ENCODE results near the gene ERICH2.

ERICH2 gene

GRCh38 chr2:170774074-170774473 lies 3.9 kb downstream of the ERICH2 start:
- H3K4me3 ChIP-seq (replicated peaks; ENCODE audit: low read depth, low read length): no peak overlapping the region
- no peak for TF ChIP-seq CTCF (IDR thresholded peaks at IDR 0.05; ENCODE audit: low read depth, low read length, missing control alignments)
- DNase-seq (ENCODE audit: extremely low read depth, low read depth): no peak

GRCh38 chr2:170778900-170779299 lies 8.7 kb downstream of the ERICH2 start:
- DNase-seq (ENCODE audit: extremely low read depth, low read depth): no peak
- no peak overlapping the region for H3K4me3 ChIP-seq (replicated peaks; ENCODE audit: low read depth, low read length)
- no peak for TF ChIP-seq CTCF (IDR thresholded peaks at IDR 0.05; ENCODE audit: low read depth, low read length, missing control alignments)

GRCh38 chr2:170779304-170779703 lies 9.1 kb downstream of the ERICH2 start:
- no peak for TF ChIP-seq CTCF (IDR thresholded peaks at IDR 0.05; ENCODE audit: low read depth, low read length, missing control alignments)
- no peak for DNase-seq (ENCODE audit: extremely low read depth, low read depth)
- no peak overlapping the region for H3K4me3 ChIP-seq (replicated peaks; ENCODE audit: low read depth, low read length)

GRCh38 chr2:170782673-170783072 lies 12.5 kb downstream of the ERICH2 start:
- DNase-seq (ENCODE audit: extremely low read depth, low read depth): no peak
- no peak overlapping the region for H3K4me3 ChIP-seq (replicated peaks; ENCODE audit: low read depth, low read length)
- TF ChIP-seq CTCF (IDR thresholded peaks at IDR 0.05; ENCODE audit: low read depth, low read length, missing control alignments): no peak

- DNase-seq (ENCODE audit: extremely low read depth, low read depth): no peak
- H3K4me3 ChIP-seq (replicated peaks; ENCODE audit: low read depth, low read length): no peak overlapping the region
- TF ChIP-seq CTCF (IDR thresholded peaks at IDR 0.05; ENCODE audit: low read depth, low read length, missing control alignments): no peak
Observed at GRCh38 chr2:170783549-170783948, 13.4 kb downstream of the ERICH2 start.

- no peak for TF ChIP-seq CTCF (IDR thresholded peaks at IDR 0.05; ENCODE audit: low read depth, low read length, missing control alignments)
Observed at GRCh38 chr2:170798996-170799395, 28.8 kb downstream of the ERICH2 start.

GRCh38 chr2:170806548-170806947 lies 36.4 kb downstream of the ERICH2 start:
- no peak for TF ChIP-seq CTCF (IDR thresholded peaks at IDR 0.05; ENCODE audit: low read depth, low read length, missing control alignments)
- no peak overlapping the region for H3K4me3 ChIP-seq (replicated peaks; ENCODE audit: low read depth, low read length)
- DNase-seq (ENCODE audit: extremely low read depth, low read depth): no peak

More at GRCh38 chr2:170798996-170799395, 28.8 kb downstream of the ERICH2 start:
- no peak for DNase-seq (ENCODE audit: extremely low read depth, low read depth)
- no peak overlapping the region for H3K4me3 ChIP-seq (replicated peaks; ENCODE audit: low read depth, low read length)

Measured in HFF-Myc (cell line).